GM21529 (cell line): ENCODE data around the gene LMAN2.
"Not testable (repeated sequence)": the region's sequence is repeated elsewhere in the genome, so short reads cannot be mapped to it uniquely, and the experiment has no call there.

Experiments
- ATAC-seq: cut with Tn5 transposase; IDR thresholded peaks from one replicate; pipeline ENCODE4 v1.9.1; 2021; ENCODE audit not compliant: unreplicated experiment

The LMAN2 gene

GRCh38 chr5:177349762-177350161 is 1.7 kb downstream of the LMAN2 start:
- ATAC-seq: no peak

DNA sequence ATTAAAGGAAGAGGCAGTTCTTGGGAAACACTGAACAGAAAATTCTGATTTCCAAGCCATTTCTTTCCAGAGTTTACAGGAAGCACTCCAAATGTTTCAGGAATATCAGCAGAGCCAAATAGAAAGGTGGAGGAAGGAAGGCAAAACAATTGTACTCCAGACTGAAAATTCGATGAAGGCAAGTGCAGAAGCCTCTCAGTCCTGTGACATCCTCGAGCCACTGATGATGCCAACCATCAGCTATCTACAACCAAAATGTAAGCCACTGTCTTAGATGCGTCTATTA is 2.2 kb downstream of the LMAN2 start:
- ATAC-seq: no peak

DNA sequence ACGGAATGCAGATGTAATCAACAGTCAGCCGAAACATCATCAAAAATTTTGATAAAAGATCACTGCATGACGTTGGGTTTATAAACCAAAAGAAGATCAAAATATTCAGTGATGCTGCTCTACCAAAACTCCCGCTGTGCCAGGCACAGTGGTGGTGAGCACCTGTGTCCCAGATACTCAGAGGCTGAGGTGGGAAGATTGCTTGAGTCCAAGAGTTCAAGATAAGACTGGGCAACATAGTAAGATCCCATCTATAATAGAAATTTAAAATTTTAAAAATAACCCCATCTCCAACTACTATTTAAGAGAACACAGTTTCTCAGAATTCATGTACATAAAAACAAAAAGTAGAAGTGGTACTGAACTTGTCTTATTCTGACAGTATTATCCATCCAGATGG is 3.8 kb downstream of the LMAN2 start:
- no peak for ATAC-seq

DNA sequence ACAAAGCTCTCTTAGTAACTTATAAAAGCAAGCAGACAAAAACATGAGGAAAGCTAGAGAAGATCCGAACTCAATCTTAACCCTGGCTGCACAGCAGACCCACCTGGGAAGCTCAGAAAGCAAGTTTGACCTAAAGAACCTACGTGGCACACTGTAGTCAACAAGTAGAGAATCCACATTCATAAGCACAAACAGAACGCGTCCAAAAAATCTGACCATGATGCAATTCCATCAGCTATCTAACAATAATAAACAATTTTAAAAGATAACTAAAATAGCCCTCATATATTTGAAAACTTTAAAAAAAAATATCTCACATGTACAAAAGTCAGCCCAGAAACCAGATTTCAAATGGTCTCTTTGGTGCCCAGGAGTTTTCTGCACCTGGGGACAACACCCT is 4.6 kb downstream of the LMAN2 start:
- ATAC-seq: no peak

GRCh38 chr5:177344891-177345290 is 6.6 kb downstream of the LMAN2 start:
- ATAC-seq: no peak

DNA sequence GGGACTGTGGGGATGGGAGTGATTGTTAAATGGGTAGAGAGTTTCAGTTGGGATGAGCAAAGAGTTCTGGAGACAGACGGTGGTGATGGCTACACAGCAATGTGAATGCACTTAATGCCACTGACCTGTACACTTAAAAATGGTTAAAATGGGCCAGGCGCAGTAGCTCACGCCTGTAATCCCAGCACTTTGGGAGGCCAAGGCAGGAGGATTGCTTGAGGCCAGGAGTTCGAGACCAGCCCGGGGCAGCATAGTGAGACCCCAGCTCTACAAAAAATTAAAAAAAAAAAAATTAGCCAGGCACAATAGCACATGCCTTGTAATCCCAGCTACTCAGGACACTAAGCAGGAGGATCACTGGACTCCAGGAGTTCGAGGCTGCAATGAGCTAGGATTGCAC is 7.7 kb downstream of the LMAN2 start:
- no peak for ATAC-seq

DNA sequence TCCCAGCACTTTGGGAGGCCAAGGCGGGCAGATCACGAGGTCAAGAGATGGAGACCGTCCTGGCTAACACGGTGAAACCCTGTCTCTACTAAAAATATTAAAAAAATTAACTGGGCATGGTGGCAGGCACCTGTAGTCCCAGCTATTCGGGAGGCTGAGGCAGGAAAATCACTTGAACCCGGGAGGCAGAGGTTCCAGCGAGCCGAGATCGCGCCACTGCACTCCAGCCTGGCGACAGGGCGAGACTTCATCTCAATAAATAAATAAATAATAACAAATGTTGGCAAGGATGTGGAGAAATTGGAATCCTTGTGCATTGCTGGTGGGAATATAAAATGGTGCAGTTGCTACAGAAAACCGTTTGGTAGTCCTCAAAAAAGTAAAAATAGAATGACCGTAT is 8.5 kb downstream of the LMAN2 start:
- ATAC-seq: not testable (repeated sequence)

GRCh38 chr5:177339107-177339638 is 12.3 kb downstream of the LMAN2 start:
- no peak for ATAC-seq

DNA sequence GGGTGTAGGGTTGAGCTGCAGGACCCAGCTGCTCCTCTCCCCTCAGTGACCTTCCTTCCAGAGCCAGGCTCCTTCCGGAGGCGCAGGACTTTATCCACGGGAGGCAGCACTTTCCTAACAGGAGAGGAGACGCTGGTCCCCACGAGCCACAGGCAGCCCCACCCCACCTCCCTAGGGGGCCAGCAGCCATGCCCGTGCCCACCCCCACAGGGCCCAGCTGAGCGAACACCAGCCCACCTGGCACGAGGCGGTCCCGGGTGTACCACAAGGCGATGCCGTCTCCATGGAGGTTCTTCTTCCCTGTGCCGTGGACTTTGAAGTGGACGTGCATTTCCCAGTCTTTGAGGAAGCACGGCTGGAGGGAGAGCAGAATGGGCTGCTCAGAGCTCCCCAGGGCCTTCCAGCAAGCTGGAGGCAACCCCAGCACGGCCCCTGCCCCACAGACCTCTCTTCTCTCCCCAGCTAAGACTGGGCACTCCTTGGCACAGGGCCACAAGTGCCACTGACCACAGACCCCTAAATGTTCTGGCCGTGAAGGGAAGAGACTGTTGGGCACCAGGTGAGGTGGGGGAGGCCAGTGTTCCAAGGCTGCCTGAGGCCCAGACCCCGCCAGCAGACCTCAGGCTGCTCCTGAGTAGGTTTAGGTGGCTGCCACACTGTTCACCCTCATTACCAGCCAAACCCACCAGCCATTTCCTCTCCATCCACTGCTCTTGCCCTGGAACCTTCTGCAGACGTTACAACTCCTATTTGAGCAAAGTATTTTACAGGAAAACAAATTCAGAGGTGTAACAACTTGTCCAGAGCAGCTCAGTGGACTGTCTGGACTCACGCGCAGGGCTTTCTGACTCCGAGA is 13.0 kb downstream of the LMAN2 start:
- no peak for ATAC-seq

DNA sequence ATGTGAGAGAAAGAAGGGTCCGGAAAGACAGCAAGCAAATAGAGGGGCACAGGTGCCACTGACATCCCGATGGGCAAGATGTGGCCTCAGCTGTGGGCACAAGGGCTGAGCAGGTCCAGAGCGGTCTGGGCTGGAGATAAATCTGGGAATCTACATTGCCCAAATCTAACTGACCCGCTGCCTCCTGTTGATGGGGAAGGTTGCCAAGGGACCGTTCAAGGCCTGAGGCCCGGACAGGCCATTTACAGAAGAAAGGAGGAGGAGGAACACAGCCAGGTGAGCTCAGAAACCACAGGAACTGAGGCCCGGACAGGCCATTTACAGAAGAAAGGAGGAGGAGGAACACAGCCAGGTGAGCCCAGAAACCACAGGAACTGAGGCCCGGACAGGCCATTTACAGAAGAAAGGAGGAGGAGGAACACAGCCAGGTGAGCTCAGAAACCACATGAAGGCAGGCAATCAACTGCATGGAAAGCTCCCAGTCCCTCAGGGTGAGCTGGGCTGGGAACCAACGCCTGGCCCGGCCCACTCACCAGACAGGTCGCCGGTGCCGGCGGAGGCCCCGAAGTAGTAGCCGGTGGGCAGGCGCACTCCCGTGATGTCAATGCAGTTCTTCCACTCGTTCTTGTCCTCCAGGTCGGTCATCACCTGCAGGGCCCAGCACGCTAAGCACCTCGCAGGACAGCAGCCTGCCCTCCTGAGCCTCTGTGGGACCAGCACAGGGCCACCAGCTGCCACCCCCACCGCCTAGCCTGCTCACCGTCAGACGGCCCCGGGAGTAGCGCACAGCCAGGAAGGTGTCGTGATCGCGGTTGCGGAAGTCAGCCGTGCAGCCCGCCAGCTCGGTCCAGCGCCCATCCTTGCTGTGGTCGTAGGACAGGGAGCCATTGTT is 14.6 kb downstream of the LMAN2 start:
- ATAC-seq: no peak

GRCh38 chr5:177336112-177336511 is 15.4 kb downstream of the LMAN2 start:
- ATAC-seq: no peak

DNA sequence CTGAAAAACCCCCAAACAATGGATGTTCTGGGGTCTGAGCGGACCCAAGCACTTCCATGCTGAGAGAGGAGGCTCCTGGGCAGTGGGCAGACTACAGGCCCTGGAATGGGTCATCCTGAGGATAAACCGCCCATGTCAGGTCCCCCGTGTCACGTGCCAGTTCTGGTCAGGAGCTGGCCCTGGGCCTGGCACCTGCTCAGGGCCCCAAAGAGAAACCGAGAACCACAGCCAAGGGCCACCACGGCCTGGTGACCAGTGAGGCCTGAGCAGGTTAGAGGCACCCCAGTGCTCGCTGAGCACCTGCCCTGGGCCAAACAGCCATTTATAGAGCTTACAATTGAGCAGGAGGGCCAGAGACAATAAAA is 15.8 kb downstream of the LMAN2 start:
- ATAC-seq: no peak

DNA sequence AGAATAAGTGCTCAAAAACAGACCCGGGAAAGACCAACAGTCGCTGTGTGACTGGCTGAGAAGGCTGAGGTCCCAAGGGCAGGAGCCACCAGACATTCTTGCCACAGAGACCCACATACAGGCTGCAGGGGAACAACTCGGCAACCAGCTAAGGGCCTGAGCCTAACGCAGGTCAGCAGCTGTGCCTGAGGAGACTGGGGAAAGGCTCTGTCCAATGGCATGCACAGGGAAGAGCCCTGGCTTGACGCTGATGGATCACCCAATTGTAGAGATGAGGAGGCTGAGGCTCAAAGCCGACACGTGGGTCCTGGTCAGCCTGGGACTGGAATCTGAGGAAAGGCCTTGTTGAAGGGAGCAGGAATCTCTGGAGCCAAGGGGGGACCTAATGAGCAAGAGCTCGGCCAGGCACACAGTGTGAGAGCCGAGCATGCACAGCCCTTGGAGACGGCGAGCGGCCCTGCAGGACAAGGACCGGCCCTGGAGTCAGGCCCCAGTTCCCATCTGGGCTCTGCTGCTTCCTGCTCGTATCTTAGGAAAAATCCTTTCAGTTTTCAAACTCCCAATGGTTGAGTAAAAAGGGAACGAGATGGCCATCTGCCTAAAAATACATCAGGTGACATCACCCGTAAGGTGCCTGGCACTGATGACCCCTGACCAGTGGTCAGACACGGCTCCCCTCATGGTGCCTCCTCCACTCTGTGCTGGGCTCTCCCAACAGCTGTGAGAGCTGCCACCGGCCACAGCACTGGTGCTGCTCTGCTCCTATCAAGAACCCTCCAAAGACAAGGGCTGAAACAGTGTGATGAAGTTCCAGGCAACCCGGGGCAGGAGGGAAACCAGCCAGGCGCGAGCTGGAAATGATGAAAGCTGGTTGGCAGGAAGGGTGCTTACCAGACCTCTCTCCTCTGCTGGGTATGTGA is 16.4 kb downstream of the LMAN2 start:
- ATAC-seq: no peak

DNA sequence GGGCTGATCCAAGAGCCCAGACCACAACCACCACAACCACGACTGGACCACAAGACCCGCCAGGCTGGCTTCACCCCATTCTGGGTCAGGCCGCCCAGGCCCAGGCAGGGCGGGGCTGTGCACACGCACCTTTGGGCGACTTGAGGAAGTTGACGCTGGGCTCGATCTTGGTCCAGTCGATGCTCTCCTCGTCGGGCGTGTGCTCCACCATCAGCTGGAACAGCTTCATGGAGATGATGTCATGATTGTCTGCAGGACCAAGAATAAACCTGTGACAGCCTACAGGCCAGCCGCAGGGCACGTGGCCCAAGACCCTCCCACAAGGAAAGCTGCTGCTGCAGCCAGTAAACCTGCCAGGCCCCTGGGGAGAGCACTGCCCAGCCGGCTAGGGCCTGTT is 17.3 kb downstream of the LMAN2 start:
- no peak for ATAC-seq

- ATAC-seq: no peak
Observed at GRCh38 chr5:177333420-177334154, 17.9 kb downstream of the LMAN2 start.

GRCh38 chr5:177332896-177333260 is 18.6 kb downstream of the LMAN2 start:
- ATAC-seq: no peak

- no peak for ATAC-seq
Observed at GRCh38 chr5:177332031-177332895, 19.2 kb downstream of the LMAN2 start.

DNA sequence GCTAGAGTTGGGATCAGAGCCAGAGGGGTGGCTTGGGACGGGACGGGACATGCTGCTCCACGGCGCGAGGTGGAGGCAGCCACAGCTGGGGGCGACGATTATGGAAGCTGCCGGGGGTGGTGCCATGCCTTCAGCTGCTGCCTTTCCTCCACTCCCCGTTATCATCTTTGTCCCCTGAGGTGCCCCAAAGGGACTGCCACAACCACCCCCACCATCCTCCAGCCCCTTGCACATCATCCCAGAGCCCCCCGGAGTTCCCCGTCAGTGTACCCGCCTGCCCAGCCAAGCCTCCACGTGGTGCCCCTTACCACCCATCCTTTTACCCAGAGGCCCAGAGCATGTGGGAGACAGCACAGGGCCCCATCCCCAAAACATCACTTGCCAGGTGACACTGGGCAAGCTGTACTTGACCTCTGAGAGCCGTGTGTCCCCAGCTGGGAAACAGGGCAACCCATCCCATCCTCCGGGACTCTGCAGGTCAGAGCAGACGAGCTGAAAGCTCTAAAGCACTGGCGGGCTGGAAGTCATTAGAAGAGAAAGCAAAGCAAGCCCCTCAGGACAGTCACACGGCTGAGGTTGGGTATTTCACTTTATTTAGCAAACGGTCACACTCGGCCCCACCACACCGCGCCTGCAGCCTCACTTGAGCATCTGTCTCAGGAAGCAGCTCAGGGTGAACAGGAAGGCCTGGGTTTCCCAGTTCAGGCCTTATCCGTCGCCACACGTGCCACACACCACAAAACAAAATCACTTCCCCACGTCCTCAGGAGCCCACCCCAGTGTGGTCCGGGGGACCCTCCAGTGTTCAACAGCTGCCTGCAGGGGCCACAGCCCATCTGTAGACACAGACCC is 20.3 kb downstream of the LMAN2 start:
- ATAC-seq: no peak

GRCh38 chr5:177329883-177330282 is 21.6 kb downstream of the LMAN2 start:
- no peak for ATAC-seq
